ENCODE data around the gene FCAMR.

Gene FCAMR, protein sequence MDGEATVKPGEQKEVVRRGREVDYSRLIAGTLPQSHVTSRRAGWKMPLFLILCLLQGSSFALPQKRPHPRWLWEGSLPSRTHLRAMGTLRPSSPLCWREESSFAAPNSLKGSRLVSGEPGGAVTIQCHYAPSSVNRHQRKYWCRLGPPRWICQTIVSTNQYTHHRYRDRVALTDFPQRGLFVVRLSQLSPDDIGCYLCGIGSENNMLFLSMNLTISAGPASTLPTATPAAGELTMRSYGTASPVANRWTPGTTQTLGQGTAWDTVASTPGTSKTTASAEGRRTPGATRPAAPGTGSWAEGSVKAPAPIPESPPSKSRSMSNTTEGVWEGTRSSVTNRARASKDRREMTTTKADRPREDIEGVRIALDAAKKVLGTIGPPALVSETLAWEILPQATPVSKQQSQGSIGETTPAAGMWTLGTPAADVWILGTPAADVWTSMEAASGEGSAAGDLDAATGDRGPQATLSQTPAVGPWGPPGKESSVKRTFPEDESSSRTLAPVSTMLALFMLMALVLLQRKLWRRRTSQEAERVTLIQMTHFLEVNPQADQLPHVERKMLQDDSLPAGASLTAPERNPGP

DNA sequence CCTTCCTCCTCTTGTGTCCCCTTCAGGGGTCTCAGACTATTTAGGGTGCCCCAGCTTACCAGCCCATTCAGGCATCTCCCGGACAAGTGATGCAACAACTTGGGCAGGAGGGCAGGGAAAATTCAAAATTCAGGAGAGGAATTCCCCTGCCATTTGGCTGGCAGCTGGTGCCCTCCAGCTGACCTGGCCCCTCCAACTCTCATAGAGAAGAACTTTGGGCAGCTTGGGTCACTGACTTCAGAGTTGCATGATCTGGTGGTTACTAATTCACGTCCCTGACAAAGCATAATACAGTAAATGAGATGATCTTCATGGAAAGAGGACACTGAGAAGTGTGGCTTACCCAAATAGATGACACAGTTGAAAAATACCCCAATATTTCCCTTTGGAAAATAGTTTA is at the start of gene FCAMR:
Gene FCAMR (minus strand): TSS at position 15 of the 400 bp plus-strand sequence. CDS start 335 bp downstream, outside the sequence.
- DNase-seq (ENCODE audit: low read depth, low spot score): no peak

DNA sequence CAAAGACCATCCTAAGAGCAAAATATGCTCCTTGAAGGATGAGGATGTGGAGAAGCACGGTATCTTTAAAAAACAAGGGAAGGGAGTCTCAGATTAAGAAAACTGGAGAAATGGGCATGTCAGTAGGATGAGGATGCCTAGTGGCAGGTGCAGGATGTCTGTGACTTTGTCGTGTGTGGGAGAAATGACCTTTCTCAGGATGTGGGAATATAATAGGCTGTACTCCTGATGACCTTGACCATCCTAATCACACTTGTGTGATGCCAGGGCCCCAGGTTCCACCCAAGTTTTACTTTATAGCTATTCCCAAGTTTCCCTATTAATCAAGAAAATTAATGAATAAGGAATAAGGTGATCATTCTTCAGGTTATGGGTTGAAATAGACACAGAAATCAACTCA is 49.4 kb upstream of the FCAMR start:
- no peak for DNase-seq (ENCODE audit: low read depth, low spot score)

DNA sequence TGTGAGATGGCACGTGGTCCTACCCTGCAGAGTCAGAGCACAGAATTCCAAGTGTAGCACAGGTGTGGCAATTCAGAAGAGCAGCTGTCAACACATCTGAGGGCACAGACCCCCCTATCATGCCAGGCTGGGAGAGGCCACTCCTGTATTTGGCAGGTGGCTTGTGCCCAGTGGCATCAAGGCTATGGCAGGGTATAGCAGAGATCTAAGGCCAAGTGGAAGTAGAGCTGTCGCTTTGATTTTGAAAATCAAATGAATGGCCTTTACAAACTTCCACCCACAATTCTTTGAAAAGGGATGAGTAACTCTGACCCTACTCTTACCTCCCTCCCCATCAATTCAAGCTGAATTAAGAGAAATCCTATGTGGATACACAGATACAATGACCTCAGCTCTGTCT is 48.9 kb upstream of the FCAMR start:
- no peak for DNase-seq (ENCODE audit: low read depth, low spot score)

- DNase-seq (ENCODE audit: low read depth, low spot score): no peak
Observed at GRCh38 chr1:207018707-207019106, 48.4 kb upstream of the FCAMR start.

DNA sequence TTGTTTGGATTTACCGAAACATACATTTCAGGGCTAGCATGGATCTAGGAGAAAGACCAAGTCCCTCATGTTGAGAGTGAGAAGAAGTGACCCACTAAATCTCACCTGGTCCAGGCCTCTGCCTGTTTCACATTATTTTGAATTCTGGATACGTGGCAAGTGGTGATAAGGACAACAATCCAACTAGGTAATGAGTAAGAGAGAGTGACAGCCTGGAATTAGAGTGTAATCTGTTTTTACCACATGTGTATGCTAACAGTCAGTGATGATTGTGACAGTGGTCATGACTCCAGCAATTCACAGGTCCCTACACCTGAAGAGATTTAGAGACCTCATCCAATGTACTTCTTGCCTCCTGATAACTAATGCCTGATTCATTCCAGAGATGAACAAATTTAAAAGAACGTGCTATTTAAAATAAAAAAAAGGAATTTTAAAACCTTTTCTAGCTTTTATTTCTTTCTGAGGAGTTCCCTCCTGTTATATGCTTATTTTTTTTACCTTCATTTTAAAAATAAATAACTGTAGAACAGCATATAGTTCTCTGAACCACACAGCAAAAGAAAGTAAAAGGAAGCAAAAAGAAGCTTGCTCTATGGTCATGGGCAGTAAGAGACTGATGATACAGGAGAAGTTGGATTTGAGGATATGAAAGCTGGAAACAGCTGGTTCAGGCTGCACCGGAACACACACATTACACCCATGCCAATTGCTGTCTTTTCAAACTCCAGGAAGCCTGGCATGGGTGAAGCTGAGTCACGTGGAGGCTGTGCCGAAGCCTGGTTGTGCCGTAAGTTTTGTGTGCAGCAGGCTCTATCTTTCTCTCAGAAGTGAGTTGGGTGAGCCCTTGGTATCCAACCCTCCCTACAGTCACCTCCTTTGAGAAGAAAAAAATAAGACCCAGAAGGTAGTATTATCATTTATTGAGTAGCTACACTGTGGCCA is 47.6 kb upstream of the FCAMR start:
- DNase-seq (ENCODE audit: low read depth, low spot score): no peak

GRCh38 chr1:207015791-207016190 is 45.5 kb upstream of the FCAMR start:
- DNase-seq (ENCODE audit: low read depth, low spot score): no peak

GRCh38 chr1:207014728-207015127 is 44.5 kb upstream of the FCAMR start:
- DNase-seq (ENCODE audit: low read depth, low spot score): no peak

GRCh38 chr1:207013321-207014085 is 43.2 kb upstream of the FCAMR start:
- DNase-seq (ENCODE audit: low read depth, low spot score): no peak

DNA sequence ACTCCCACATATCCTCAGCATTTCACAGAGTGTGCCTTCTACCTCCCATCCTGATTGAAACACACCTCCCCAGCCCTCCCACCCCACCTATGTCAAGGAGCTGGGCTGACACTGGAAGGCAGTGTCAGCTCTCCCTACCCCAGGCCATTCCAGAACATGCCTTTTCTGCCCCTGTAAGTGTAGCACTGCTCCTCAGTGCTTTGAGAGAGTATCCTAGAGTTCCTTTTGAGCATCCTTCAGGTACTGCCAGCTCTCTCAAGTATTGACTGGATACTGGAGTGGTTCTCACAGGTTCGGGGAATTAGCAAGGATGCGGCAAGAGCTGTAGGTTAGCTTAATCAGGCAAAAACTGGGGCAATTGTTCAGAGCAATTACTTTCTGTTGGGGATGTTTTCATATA is 40.5 kb upstream of the FCAMR start:
- DNase-seq (ENCODE audit: low read depth, low spot score): no peak

DNA sequence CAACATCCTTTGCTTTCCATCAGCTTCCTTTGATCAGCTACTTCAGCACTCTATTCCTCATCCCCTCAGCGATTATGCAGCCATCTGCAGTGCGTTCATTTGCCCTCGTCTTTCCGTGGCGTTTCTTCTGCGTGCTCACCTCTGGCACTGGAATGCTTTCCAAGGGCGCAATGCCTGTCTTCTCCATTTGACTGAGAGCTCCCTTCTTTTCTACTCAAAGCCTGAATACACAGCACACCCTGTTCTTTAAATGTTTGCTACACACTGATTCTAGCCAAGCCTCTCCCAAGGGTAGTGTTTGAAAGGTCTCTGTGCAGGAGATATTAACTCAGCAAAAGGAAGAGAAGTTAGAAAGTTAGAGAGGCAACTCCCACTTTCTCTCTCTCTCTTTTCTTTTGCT is 39.7 kb upstream of the FCAMR start:
- DNase-seq (ENCODE audit: low read depth, low spot score): no peak

DNA sequence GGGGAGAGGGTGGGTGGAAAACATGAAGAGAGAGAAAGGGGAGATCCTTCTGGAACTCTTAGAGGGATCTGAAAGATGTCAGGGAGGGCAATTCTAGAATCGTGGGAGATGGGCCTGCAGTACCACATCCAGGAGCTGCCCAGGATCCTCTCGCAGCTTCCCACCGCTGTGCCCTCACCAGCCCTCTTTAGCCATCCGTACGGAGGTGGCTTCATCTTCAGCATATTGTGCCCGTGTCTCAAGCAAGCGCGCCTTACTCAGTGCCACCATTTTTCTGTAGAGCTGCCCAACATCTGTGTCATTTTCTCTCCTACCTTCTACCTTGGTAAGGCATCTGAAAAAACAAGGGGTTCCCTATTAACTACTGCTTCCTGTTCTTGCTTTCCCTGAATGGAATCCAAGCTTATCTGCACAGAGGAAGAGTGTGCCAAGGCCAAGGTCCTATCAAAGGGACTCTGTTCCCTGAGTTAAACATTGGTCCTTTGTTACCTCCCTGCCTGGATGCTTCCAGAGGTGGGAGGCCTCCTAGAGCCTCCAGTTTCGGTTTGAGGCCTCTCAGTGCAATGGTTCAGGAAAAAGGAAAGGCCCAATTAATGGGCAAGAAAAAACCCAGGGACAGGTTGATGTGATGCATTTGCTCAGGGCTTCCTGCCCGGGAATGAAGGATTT is 39.1 kb upstream of the FCAMR start:
- DNase-seq (ENCODE audit: low read depth, low spot score): no peak

- DNase-seq (ENCODE audit: low read depth, low spot score): no peak
Observed at GRCh38 chr1:207007352-207008033, 37.2 kb upstream of the FCAMR start.

DNA sequence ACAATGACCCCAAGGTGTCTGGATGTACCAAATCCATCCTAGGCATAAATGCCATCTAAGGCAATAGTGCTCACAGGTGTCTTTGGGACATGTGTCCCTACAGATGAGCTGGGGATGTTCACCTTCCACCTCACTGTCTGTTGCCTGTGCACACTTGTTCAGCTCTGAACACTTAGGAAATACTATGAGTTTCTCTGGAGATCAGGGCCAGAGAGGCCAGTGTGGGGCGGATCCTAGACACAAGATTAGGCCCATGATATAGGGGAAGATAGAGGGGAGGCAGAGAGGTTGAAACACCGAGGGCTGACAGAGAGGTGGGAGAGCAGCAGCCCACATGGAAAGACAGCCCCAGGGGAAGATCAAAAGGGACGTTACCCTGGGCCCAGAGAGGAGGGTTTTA is 36.7 kb upstream of the FCAMR start:
- no peak for DNase-seq (ENCODE audit: low read depth, low spot score)

- DNase-seq (ENCODE audit: low read depth, low spot score): no peak
Observed at GRCh38 chr1:207006083-207006482, 35.8 kb upstream of the FCAMR start.

DNA sequence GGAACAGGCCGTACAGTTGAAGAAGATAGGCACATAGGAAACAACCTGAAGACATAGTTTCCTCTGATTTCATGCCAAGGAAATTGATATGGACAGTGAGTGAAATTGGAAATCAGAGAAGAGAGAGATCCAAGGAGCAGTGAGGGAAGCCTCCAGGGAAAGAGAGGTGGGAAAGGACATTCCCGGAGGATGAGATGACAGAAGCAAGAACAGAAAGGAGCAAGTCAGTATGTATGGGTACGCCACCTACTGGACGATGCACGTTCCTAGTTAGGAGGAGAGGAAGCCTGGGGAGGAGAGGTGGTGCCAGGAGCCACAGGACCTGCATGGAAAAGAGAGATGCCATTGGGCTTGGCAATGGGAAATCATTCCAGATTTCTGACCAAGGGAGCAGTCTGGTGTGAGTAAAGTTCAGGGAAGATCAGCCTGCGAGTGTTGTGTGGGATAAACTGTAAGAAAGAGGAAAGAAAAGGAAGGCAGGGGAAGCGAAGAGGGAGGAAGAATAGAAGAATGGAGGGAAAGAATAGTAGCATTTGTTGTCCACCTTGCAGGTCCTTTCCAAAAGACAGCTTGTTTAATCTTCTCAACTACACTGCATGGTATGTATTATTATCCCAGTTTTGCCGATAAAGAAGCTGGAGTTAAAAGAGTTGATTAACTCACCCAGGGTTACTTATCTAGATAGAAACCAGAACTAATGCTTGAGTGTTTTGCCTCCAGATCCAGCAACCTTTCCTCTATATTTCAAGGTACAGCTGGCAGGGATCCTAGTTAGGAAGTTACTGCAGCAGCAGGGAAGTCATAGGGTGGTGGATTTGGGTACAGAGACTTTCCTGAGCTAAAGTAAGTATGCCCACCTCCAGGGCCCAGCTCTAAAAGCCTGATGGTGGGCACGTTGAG is 34.9 kb upstream of the FCAMR start:
- peak; percentile 71 for DNase-seq (ENCODE audit: low read depth, low spot score)

DNA sequence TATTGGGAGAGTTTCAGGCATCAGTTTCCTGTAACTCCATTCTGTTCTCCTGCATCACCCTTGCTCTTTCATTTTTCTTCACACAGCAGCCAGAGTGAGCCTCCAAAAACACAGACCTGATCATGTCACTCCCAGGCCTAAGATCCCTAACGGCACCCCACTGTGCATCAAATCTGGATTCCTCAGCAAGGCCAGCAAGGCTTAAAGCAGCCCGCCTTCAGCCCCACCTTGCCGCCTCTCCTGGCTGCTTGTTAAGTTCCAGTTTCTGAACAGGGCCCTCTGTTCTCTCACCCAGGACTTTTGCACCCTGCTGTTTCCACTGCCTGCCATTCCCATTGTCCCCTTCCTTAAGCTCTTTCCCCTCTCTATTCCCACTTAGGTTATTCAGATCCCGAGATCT is 33.0 kb upstream of the FCAMR start:
- no peak for DNase-seq (ENCODE audit: low read depth, low spot score)

- DNase-seq (ENCODE audit: low read depth, low spot score): no peak
Observed at GRCh38 chr1:207002724-207003146, 32.5 kb upstream of the FCAMR start.

DNA sequence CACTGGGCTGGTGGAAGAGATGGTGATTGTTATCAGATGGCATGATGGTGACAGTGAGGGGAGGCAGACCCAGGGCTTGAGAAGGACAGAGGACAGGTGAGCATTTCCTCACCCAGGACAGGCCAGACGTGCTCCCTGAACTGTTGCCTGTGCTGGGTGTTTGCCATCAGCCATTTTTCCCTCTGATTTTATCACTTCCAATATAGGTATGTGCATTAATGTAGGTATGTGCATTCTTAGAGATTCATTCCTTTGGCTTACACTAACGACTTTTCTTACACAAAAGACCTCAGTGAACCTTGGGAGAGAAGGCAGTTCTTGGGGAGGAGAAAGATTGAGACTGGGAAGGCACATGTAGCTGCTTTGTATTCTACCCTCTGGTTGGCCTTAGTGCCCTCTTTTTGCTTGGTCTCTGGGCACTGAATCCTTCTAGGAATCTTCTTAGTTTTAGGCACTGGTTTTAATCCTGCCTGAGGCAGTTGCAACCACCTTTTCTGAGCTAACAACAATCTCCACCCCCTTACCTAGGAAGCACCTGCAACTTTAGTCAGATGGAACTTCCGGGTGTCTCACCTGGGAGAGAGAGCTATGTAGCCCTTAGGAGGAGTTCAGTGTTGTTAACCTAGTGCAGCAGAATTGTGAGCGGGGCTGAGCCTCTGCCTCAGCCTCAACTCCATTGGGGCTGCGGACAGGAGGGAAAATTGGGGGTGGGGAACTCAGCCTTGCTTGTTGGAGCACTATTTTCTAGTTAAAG is 31.4 kb upstream of the FCAMR start:
- DNase-seq (ENCODE audit: low read depth, low spot score): no peak

Data from ELF-1 (cell line).